HepG2 (cell line): ENCODE measurements around the gene SERPINA3. TPM values are rescaled to one million over a fixed set of nuclear protein-coding genes. Genes with fewer than 3 reads are reported as not detected.

Experiments
- FOXK1 ChIP-seq: sonication (generic); formaldehyde crosslinking; IDR thresholded peaks from 2 replicates; pipeline ENCODE4 v1.4.0; 2020; ENCODE audit warnings: low read depth, missing genetic modification reagents, borderline replicate concordance
- NCOA5 ChIP-seq: sonication (generic); formaldehyde crosslinking; IDR thresholded peaks from 2 replicates; pipeline ENCODE4 v1.4.0; 2020; ENCODE audit warnings: missing genetic modification reagents
- PHF8 ChIP-seq: sonication (generic); formaldehyde crosslinking; IDR thresholded peaks from 2 replicates; pipeline ENCODE4 v1.5.0; 2020; ENCODE audit warnings: missing genetic modification reagents
- SIX4 ChIP-seq: sonication (generic); formaldehyde crosslinking; IDR thresholded peaks from 2 replicates; pipeline ENCODE4 v1.4.0; 2020; ENCODE audit warnings: missing genetic modification reagents
- SP140L ChIP-seq: sonication (generic); formaldehyde crosslinking; IDR thresholded peaks from 2 replicates; pipeline ENCODE4 v1.4.0; 2020; ENCODE audit warnings: missing genetic modification reagents, borderline replicate concordance
- SUZ12 ChIP-seq: fragments of 150-350 bp; IDR thresholded peaks from 2 replicates; pipeline ENCODE4 v1.6.1; 2014; ENCODE audit warnings: low read depth, low read length
- TFE3 ChIP-seq: IDR thresholded peaks from 2 replicates; pipeline ENCODE4 v1.6.1; 2016
- XBP1 ChIP-seq: sonication (generic); formaldehyde crosslinking; IDR thresholded peaks from 2 replicates; pipeline ENCODE4 v1.5.0; 2020; ENCODE audit warnings: missing genetic modification reagents
- YY1 ChIP-seq: IDR thresholded peaks from 2 replicates; pipeline ENCODE4 v1.6.1; 2011; ENCODE audit warnings: low read length, low read depth, moderate library complexity, mild to moderate bottlenecking; ENCODE audit not compliant: insufficient read depth, insufficient replicate concordance
- ZBTB42 ChIP-seq: sonication (generic); formaldehyde crosslinking; IDR thresholded peaks from 2 replicates; pipeline ENCODE4 v1.5.0; 2020; ENCODE audit warnings: mild to moderate bottlenecking, missing genetic modification reagents
- ZBTB46 ChIP-seq: sonication (generic); formaldehyde crosslinking; IDR thresholded peaks from 2 replicates; pipeline ENCODE4 v1.4.0; 2020; ENCODE audit warnings: mild to moderate bottlenecking, missing genetic modification reagents, borderline replicate concordance
- ZNF101 ChIP-seq: sonication (generic); formaldehyde crosslinking; IDR thresholded peaks from 2 replicates; pipeline ENCODE4 v1.4.0; 2020; ENCODE audit warnings: mild to moderate bottlenecking, low read depth, missing genetic modification reagents, borderline replicate concordance
- ZNF142 ChIP-seq: sonication (generic); formaldehyde crosslinking; IDR thresholded peaks from 2 replicates; pipeline ENCODE4 v1.4.0; 2020; ENCODE audit warnings: missing genetic modification reagents
- ZNF574 ChIP-seq: sonication (generic); formaldehyde crosslinking; IDR thresholded peaks from 2 replicates; pipeline ENCODE4 v1.4.0; 2020; ENCODE audit warnings: missing genetic modification reagents
- ZNF839 ChIP-seq: sonication (generic); formaldehyde crosslinking; IDR thresholded peaks from 2 replicates; pipeline ENCODE4 v1.4.0; 2020; ENCODE audit warnings: missing genetic modification reagents, mild to moderate bottlenecking, borderline replicate concordance
- ZNF878 ChIP-seq: sonication (generic); formaldehyde crosslinking; IDR thresholded peaks from 2 replicates; pipeline ENCODE4 v1.8.1; 2023; ENCODE audit warnings: mild to moderate bottlenecking, missing genetic modification reagents, moderate library complexity
- ZSCAN29 ChIP-seq: sonication (generic); formaldehyde crosslinking; conservative IDR thresholded peaks from 2 replicates; pipeline ENCODE4 v1.4.0; 2020; ENCODE audit warnings: mild to moderate bottlenecking, missing genetic modification reagents
- polyA plus RNA-seq, 8 experiments: library from polyadenylated mRNA; depleted of rRNA in 3 of 8; stranded (reverse) in 7 of 8; unstranded in 1 of 8; fragments of >200 nt; fragmentation: Illumina TruSeq in 4 of 8; extraction: Trizol in 4 of 8; gene quantifications; 2 replicates each; pipeline versions ENCODE4 v1.2.1 to v1.2.3, GENCODE V29; 2011 to 2016; ENCODE audit warnings: low read depth in 4 of 8, missing spikeins in 1 of 8, mixed read lengths in 1 of 8; ENCODE audit not compliant: insufficient read depth in 1 of 8
- total RNA-seq, 5 experiments: library from RNA; depleted of rRNA; stranded (reverse); fragments of >200 nt; fragmentation: Illumina TruSeq; extraction: Trizol; gene quantifications; 2 replicates each; pipeline ENCODE4 v1.2.3, GENCODE V29; 2016; ENCODE audit warnings: low read depth in 1 of 5

SERPINA3 gene
- total and polyA plus RNA-seq, 2 of the 13 experiments (the other 11 are each of a cell fraction or from before 2014, with no cell fraction given): 825 to 2,200 TPM

- TF ChIP-seq ZNF574 (CRISPR knock-in tag): 0 out of 2 replicates have a peak, but pooled peaks have one; percentile 32
- no peak for TF ChIP-seq SP140L (CRISPR knock-in tag)
- no peak for TF ChIP-seq ZNF142 (CRISPR knock-in tag)
- TF ChIP-seq PHF8: no peak
- TF ChIP-seq SIX4 (CRISPR knock-in tag): no peak
- no peak for TF ChIP-seq ZBTB46
- no peak for TF ChIP-seq ZNF878
- no peak for TF ChIP-seq NCOA5 (CRISPR knock-in tag)
- no peak for TF ChIP-seq SUZ12
- TF ChIP-seq ZSCAN29 (CRISPR knock-in tag): no peak
- no peak for TF ChIP-seq ZNF839
- TF ChIP-seq ZBTB42 (CRISPR knock-in tag): no peak
- TF ChIP-seq ZNF101 (CRISPR knock-in tag): no peak
- TF ChIP-seq TFE3: 0 out of 2 replicates have a peak, but pooled peaks have one; percentile 8
- no peak for TF ChIP-seq FOXK1 (CRISPR knock-in tag)
- TF ChIP-seq XBP1 (CRISPR knock-in tag): no peak
- TF ChIP-seq YY1: no peak
Measured at GRCh38 chr14:94654071-94654861, 42.1 kb downstream of the SERPINA3 start (continued).
